AML-193 (cell line): ENCODE data around the gene MACF1.
"Not testable (repeated sequence)": the region's sequence is repeated elsewhere in the genome, so short reads cannot be mapped to it uniquely, and the experiment has no call there.

Source experiments
- DNase-seq, 2 experiments: peaks; one replicate each; lab custom pipeline; 2025; lab: John Stamatoyannopoulos, UW

MACF1 gene

GRCh38 chr1:39181311-39181710 lies 23.2 kb upstream of the MACF1 start:
- no peak for DNase-seq

GRCh38 chr1:39182804-39183203 lies 21.7 kb upstream of the MACF1 start:
- no peak for DNase-seq

- peak; percentile 78 to 82 for DNase-seq
Measured at GRCh38 chr1:39183503-39184353, 20.8 kb upstream of the MACF1 start.

DNA sequence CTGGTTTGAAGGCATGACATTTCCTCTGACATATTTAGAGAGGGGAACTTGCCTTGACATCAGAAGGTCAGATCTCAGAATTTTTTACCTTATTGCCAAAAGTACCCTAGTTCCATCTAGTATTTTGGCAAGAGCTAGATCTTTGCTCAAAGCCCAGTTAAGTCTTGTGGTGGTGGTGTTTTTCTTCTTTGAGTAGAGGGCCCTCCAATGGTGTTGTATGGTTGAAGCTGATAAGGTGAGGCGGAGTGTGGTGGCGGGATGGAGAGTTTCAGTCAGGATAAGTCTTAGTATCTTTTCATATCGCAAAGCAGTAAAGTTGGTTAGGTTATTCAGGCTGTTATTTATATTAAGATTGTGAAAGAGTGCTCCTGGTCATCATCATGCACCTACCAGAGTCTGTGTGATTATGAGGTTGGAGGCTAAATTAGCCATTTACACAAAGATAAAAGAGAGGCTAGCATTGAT lies 20.1 kb upstream of the MACF1 start:
- DNase-seq, result no peak

DNA sequence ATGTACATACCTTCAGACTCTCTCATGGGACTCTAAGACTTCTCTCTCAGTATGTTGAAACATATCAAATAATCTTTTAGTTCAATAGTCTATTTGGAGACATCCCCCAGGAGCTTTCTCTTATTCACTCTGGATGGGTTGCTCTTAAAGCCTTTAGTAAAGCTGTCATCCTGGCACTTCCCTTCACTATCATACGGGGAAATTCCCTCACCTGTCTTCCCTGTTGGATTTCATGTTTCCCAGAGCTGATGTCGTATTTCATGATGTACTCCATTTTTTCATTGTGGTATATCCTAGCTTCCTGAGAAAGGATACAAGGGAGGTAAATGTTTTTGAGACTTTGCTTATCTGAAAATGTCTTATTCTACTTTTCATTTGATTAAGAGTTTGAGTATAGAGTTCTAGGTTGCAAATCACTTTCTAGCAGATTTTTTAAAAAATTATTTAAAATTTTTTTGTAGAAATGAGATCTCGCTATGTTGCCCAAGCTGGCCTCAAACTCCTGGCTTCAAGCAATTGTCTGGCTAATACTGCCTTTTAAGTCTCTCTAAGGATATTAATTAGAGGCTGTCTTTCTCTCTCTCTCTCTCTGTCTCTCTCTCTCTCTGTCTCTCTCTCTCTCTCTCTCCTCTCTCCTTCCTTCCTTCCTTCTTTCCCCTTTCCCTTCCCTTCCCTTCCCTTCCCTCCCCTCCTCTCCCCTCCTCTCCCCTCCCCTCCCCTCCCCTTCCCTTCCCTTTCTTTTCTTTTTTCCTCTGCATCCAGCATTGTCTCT lies 17.0 kb upstream of the MACF1 start:
- no peak for DNase-seq

DNA sequence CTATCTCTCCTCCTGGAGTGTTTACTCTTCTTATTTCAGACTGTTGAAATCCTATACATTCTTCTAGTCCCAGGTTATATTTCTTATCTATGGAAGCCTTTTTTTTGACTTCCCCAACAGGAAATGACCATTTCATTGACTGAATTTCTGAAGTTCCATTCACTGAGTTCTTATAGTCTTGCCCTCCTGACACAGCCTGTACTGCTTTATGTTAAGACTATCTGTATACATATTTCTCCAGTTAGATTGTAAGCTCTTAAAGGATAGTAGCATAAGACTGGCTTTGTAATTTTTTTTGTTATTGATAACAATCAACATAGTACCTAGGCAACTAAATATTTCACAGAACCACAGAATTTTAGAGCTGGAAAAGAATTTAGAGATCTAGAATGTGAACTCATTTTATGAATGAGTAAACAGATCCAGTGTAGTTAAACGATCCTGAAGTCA lies 14.9 kb upstream of the MACF1 start:
- no peak for DNase-seq

GRCh38 chr1:39190096-39190495 lies 14.4 kb upstream of the MACF1 start:
- DNase-seq, result no peak

- DNase-seq, result no peak
Measured at GRCh38 chr1:39194398-39195051, 10.0 kb upstream of the MACF1 start.

DNA sequence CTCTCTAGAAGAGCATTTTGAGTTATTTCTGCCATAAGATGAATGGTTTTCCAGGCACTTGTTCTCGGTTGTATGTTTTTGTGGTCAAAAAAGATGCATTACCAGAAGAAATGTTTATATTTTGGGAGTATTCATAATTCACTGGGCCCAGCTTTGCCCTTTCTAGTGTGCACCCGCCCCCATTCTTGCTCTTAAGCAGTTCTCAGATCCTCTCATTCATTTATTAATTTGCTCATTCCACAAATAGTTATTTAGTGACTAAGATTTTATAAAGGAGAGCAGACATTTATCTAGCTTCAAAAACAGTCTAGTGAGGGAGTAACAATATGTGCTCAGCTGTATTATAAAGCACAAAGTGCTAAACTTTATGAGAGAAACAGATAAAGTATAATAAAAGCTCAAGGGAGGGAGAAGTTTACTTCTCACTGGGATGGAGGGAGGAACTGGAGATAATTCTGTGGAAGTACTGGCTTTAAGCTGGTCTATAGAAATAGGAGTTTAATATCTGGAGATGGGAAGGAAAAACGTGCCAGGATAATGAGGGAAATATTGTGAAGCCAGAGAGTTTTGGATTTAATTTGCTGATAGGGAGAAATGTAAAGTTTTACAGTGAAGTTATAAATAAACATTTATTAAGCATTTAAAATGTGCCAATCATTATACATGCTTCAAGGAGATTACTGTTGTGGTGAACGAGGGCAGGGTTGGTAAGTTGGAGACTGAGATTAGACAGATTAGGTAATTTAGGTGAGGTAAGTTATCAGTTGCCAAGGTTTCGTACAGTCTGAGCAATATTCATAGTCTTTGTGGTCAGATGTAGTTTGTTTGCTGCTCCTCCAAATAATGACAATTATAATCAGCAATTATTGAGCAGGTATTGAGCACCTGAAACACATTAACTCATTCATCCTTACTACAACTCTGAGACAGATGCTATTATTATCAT lies 9.1 kb upstream of the MACF1 start:
- DNase-seq, result no peak

DNA sequence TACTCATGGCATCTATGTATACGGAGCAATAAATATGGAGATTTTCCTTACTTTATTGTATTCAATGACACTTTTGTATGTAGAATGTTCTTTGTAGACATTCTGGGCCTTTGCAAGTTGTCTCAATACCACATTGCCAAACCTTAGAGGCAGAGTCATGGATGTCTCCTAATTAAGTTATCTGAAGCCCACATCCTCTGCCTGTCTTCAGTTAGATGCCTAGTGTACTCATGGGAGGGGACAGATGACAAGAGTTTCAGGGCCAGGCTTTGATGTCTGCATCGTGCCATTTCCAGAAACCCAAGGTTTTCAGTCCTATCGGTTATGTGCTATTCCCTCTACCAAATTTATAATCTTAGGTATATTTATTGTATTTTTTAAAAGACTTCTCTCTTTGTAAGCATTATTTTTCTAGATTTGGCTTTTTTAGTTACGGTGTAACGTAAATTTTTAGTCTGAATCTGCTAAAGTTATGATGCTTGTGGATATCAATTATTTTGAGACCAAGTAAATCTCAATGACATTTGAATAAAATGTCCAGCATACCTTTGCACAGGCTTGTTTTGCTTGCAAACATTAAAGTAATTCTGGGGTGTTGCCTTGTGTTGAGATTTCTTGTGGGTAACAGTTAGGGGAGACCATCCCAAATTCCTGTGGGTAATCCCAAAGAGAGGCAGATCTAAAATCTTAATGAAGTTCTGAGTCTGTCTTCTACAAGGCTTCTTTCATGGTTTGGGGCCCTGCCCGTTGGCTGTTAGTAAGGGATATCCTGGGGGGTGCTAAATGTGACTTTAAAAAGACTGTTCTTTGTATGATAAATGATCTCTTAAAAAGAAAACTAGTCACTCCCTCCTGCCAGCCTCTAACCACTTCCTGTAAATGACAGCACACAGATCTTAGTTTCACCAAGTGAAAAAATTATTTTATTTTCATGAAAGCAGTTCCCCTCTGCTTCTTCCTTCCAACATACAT lies 8.0 kb upstream of the MACF1 start:
- DNase-seq, result peak; percentile 76 to 88

DNA sequence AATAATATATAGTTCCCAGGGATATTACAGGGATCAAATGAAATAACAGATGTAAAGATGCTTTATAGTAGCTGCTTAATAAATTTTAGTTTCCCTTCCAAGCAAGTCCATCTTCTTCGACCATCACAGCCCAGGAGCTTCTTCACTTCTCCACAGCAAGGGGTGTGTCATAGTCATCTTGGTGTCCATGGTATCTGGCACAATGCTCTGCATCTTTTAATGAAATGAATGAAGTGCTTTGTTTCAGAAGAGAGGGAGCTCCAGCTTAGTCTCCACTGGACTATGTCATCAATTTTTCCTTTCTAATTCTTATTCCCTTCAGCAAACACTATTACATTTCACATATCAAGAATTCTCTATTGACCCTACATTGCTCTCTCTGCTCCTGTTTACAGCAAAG lies 4.9 kb upstream of the MACF1 start:
- no peak for DNase-seq

GRCh38 chr1:39205102-39205780 lies 746 bp downstream of the MACF1 start:
- DNase-seq, result peak; percentile 96

- no peak for DNase-seq
Measured at GRCh38 chr1:39205781-39206464, 1.4 kb downstream of the MACF1 start.

DNA sequence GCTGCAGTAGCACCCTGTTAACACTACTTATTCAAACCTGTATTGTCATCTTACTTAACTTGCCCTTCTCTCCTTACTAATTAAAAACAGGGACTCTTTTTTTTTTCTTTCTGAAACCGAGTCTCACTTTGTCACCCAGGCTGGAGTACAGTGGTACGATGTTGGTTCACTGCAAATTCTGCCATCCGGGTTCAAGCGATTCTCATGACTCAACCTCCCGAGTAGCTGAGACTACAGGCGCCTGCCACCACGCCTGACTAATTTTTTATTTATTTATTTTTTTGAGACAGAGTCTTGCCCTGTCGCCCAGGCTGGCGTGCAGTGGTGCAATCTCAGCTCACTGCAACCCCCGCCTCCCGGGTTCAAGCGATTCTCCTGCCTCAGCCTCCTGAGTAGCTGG lies 3.9 kb downstream of the MACF1 start:
- not testable (repeated sequence) for DNase-seq

DNA sequence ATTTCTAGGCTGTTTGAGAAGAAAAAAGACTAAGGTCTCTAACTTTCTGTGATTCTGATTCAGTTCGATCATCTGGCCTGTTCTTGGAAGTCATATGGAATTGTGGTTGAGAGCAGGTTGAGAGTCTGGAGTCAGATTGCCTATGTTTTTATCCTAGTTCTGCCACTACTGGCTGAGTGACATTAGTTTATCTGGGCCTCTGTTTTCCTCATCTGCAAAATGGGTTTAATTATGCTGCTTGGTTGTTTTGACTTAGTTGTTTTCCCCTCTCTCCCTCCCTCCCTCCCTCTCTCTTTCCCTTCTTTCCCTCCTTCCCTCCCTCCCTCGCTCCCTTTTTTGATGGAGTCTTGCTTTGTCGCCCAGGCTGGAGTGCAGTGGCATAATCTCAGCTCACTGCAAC lies 6.2 kb downstream of the MACF1 start:
- DNase-seq, result no peak

DNA sequence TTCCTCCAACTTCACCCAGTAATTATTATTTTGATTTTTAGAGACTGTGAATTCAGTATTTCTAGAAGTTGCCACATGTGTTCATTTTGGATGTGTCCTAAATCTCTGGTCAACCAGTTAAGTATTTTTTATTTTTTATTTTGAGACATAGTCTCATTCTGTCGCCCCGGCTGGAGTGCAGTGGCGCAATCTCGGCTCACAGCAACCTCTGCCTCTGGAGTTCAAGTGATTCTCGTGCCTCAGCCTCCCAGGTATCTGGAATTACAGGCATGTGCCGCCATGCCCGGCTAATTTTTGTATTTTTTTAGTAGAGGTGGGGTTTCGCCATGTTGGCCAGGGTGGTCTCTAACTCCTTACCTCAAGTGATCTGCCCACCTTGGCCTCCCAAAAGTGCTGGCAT lies 8.0 kb downstream of the MACF1 start:
- DNase-seq, result no peak

- no peak for DNase-seq
Measured at GRCh38 chr1:39213511-39214002, 9.1 kb downstream of the MACF1 start.

DNA sequence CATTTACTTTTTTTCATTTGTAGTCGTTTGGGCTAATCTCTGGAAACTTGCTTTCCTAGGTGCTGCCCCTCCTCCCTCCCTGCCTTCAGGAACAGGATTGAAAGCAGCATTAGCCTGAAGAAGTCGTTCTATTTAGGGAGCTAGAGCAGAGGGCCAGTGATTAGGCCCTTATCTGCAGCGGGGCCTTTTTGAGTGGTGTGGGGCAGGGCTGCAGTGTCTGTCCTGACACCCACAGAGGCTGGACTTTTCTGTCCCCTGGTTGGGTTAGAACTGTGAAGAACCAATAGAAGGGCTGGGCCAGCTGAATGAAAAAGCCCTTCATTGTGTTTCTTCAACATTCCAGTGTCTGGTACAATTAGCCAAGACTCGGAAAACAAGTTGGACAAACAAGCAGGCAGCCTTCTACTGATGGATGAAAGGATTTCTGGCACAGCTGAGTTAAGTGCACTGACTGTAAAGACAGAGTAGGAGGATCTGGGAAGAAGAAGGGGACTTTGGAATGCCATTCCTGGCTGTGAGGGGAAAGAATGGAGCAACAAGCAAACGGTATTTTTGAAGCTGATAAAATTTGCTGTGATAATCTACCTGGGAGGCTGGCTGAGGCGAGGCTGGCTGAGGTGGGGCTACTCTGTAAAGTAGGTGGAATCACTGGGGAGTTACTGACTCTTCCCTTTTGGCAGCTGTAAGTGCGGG lies 9.7 kb downstream of the MACF1 start:
- DNase-seq, result no peak

GRCh38 chr1:39214714-39214997 lies 10.2 kb downstream of the MACF1 start:
- no peak for DNase-seq
